Measurements from ENCODE around the gene AATF. TPM values are rescaled to one million over a fixed set of nuclear protein-coding genes. Genes with fewer than 3 reads are reported as not detected.

Gene AATF
- total and polyA plus RNA-seq, 9 of the 15 experiments (the other 6 are each of a cell fraction or from before 2014, with no cell fraction given) = 34.5 to 133 (median 90.1) TPM

GRCh38 chr17:37094391-37094790, 145.6 kb downstream of the AATF start (continued):
- TF ChIP-seq RREB1 (CRISPR knock-in tag; IDR thresholded peaks at IDR 0.05) = no peak

GRCh38 chr17:37096071-37096470, 147.3 kb downstream of the AATF start:
- BruUV-seq (replicated peaks) = no TSS peak
- Histone ChIP-seq H4K20me1 (replicated peaks; ENCODE audit: control insufficient read depth, insufficient read depth, low read length) (no peaks in the 10 kb centered on the region), H3K4me1 (replicated peaks in 1 of 2; ENCODE audit: control insufficient read depth in 2 of 2, insufficient read depth in 2 of 2, low read length in 2 of 2) (no peaks in the 10 kb centered on the region), H3K4me3 (no peak overlapping the region), H3K4me2 (ENCODE audit: insufficient read depth, low read length) (no peak overlapping the region), H3K9me1 (ENCODE audit: control insufficient read depth, insufficient read depth, low read length) (no peaks in the 10 kb centered on the region), H3K9me3 (replicated peaks; ENCODE audit: control insufficient read depth, insufficient read depth, low read depth, low read length) (no peaks in the 10 kb centered on the region), H3K36me3 (ENCODE audit: control insufficient read depth, insufficient read depth, low read length) (peaks cover 94% of the 10 kb centered on the region), H3K27me3 (ENCODE audit: control insufficient read depth in 2 of 2, insufficient read depth in 2 of 2, low read length in 2 of 2) (no peaks in the 10 kb centered on the region), H3K27ac (ENCODE audit: extremely low read depth, low read depth, low read length) (no peak overlapping the region), H3K9ac (ENCODE audit: insufficient read depth in 1 of 2, low read depth in 2 of 2, low read length in 2 of 2) (no peak overlapping the region), H3K79me2 (ENCODE audit: control insufficient read depth, insufficient read depth, low read length) (no peaks in the 10 kb centered on the region), H2AFZ (ENCODE audit: low read depth, low read length) (no peak overlapping the region)
- in situ Hi-C loops (cut with MboI) = no loop called here
- ChIA-PET POLR2A (interaction anchor here (0.6 to 3.8 kb wide), 3 partner anchors 9 to 54 kb away, joined by 3 to 10 read pairs (median 3); no protein-coding TSS in a partner anchor), CTCF (ENCODE audit: low intra/inter-chr PET ratio) (no interaction called here)
- FAIRE-seq = no peak
- TF ChIP-seq FOXJ2 (tag; IDR thresholded peaks at IDR 0.05) (no peak), IRF1 (CRISPR knock-in tag; IDR thresholded peaks at IDR 0.05; ENCODE audit: borderline replicate concordance) (no peak), BCL6 (CRISPR knock-in tag; IDR thresholded peaks at IDR 0.05) (no peak), POLR2AphosphoS5 (IDR thresholded peaks at IDR 0.05; ENCODE audit: control insufficient read depth, insufficient read depth, low read depth, low read length) (no peak), POLR2B (IDR thresholded peaks at IDR 0.05; ENCODE audit: low read depth, partially characterized antibody) (no peak), RNF2 (IDR thresholded peaks at IDR 0.05) (no peak), FOXP1 (CRISPR knock-in tag; IDR thresholded peaks at IDR 0.05) (no peak), ESRRA (IDR thresholded peaks at IDR 0.05; ENCODE audit: borderline replicate concordance, low read depth) (no peak), ZNF699 (CRISPR knock-in tag; IDR thresholded peaks at IDR 0.05; ENCODE audit: insufficient replicate concordance) (no peak)
- TF ChIP-seq, protein P1, sequence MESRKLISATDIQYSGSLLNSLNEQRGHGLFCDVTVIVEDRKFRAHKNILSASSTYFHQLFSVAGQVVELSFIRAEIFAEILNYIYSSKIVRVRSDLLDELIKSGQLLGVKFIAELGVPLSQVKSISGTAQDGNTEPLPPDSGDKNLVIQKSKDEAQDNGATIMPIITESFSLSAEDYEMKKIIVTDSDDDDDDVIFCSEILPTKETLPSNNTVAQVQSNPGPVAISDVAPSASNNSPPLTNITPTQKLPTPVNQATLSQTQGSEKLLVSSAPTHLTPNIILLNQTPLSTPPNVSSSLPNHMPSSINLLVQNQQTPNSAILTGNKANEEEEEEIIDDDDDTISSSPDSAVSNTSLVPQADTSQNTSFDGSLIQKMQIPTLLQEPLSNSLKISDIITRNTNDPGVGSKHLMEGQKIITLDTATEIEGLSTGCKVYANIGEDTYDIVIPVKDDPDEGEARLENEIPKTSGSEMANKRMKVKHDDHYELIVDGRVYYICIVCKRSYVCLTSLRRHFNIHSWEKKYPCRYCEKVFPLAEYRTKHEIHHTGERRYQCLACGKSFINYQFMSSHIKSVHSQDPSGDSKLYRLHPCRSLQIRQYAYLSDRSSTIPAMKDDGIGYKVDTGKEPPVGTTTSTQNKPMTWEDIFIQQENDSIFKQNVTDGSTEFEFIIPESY (CRISPR knock-in tag; IDR thresholded peaks at IDR 0.05) = no peak
- WGBS (ENCODE audit: insufficient coverage, low coverage, missing lambda C conversion rate) = 100% methylated on average over 2 of the region's 2 CpGs
- no peak for ATAC-seq
- intact Hi-C loops (cut with micrococcal nuclease) = no loop called here
- DNase-seq (ENCODE audit: extremely low read depth in 1 of 4, low spot score in 3 of 4) = no peak
